Measurements from ENCODE around the gene CHST12.

CHST12 gene

GRCh38 chr7:2496375-2496774 lies 93.0 kb downstream of the CHST12 start:
- DNase-seq (ENCODE audit: extremely low read depth in 1 of 2, low read depth in 1 of 2), result no peak

GRCh38 chr7:2497065-2497464 lies 93.7 kb downstream of the CHST12 start:
- no peak for DNase-seq (ENCODE audit: extremely low read depth in 1 of 2, low read depth in 1 of 2)

- DNase-seq (ENCODE audit: extremely low read depth in 1 of 2, low read depth in 1 of 2), result no peak
Observed at GRCh38 chr7:2497500-2498336, 94.3 kb downstream of the CHST12 start.
